HG02623 (cell line): ENCODE data around the gene CLVS2.

Experiments
- ATAC-seq: cut with Tn5 transposase; IDR thresholded peaks from one replicate; pipeline ENCODE4 v1.9.1; 2021; ENCODE audit warnings: moderate library complexity; ENCODE audit not compliant: unreplicated experiment

Gene CLVS2

DNA sequence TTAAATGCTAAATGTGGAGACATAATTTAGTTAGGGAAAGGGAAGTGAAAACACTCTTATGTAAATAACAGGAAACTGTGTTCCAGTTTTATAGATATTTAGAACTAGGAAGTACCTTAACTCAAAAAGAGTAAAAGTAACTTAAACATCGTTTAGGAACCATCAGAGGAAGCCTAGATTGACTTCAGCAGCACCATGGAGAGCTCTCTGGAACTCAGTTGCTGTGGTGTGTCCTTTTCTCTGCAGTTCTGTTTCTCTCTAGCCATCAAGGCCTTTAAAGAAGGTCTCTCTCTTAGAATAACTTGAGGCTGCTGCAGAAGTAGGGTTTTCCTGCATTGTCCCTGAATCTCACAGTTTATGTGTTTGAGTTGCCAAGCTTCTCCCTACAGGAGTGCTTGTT lies 26.9 kb downstream of the CLVS2 start:
- no peak for ATAC-seq

- no peak for ATAC-seq
Observed at GRCh38 chr6:123024976-123025375, 28.9 kb downstream of the CLVS2 start.

DNA sequence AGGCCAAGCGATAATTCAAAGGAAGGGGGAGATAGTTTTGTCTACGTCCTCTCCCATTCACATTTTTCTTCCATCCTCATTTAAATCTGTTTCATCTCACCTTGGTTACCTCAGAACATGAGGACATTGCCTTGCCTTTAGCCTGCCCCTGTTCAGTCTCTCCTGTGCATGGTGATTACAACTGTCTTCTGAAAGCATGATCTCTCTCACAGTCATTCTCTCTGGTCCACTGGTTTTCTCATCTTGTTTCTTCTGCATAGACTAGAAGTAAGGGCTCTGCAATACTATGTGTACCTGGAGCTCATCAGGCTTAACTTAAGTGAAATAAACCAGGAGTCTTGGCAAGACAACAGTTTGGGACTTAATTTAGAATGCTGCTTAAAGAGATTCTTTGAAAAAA lies 31.4 kb downstream of the CLVS2 start:
- no peak for ATAC-seq

DNA sequence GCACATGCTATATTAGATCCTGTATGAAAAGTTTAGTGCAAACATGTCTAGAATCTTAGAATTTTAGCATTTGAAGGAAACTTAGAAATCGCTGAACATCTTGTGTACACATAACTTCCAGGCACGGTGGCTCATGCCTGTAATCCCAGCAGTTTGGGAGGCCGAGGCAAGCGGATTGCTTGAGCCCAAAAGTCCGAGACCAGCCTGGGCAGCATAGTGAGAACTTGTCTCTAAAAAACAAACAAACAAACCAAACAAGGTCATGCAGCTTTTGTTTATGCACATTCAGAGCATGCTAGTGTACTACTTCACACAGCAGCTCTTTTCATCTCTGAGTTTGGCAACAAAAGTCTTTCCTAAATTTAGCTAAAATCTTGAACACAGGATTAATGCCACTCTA lies 32.2 kb downstream of the CLVS2 start:
- no peak for ATAC-seq

- no peak for ATAC-seq
Observed at GRCh38 chr6:123030282-123030681, 34.2 kb downstream of the CLVS2 start.

DNA sequence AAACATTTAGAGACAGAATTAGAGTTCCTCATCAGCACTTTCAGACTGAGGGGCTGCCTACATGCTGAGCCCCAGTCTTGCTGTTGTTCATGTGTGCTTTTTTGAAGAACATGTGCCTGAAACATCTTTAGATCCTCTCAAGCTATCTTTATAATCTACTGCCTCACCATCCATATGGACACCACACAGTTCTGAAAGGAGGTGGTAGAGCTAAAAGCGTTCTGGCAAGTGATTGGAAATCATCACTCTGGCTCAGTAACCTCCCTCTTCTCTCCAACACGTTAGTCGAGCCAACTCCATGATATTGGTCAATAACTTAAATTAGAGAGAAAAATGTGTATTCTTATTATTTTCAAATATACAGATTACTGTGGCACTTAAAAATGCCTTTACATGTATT lies 40.6 kb downstream of the CLVS2 start:
- ATAC-seq, result no peak

GRCh38 chr6:123039431-123039830 lies 43.4 kb downstream of the CLVS2 start:
- no peak for ATAC-seq

DNA sequence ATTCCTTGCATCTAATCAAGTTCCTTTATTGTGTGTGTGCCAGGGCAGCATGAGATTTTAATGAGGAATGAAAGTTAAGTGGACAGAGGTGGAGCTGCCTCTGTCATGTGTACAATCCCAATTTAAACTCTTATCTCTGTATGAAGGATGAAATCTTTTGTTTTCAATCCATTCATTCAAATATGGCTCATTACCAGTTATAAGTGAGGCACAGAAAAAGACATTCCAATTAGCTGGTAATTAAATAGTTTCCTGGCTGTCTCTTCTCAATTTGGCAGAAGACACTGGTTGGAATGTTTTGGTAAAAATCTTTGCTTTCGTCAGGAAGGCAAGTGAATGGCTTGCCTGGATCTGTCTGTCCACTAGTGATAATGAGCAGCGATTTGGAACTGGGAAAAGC lies 46.4 kb downstream of the CLVS2 start:
- ATAC-seq, result no peak

DNA sequence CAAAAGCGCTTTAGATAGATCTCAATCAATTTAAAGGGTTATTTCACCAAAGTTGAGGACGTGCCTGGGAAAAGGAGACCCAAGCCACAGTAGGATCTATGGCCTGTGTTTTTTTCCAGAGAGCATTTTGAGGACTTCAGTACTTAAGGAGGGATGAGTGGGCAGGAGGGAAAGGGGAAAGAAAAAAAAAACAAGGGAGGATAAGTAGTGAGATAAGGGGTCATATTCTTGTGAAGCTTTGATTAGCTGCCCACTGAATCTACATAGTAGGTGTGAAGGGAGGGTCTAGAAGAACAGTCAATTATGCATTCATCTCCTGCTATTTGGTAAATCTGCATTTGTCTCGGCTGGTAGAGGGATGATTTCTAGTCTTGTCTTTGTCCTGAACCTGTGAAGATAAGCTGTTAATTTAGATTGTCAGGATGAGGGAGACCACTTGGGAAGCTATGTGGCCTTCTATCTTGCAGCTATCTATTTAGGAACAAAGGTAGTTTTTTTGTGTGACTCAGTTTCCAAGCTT lies 48.4 kb downstream of the CLVS2 start:
- no peak for ATAC-seq

DNA sequence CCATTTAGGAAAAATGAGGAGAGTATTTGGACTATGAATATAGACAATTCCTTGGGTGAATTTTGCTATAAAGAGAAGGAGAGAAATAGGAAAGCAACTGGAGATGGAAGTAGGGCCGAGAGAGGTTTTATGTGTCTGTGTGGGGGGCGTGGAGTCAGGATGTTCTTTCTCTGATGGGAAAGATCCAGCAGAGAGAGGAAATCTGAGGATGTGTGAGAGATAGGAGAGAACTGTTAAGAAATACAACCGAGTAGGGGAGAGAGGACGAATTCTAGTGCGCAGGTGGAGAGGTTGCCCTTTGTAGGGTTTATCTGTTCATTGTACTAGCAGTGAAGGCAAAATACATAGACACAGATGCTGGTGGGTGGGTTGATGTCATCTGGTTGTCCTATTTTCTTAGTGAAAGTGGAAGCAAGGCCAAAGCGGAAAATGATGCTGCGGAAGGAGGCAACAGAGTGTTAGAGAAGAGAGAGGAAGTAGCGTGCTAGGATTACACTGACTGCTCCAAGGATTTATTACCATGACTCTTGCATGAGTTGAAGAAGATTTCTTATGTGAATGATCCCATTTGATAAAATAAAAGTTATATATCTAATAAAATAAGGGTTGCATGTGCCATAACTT lies 57.7 kb downstream of the CLVS2 start:
- no peak for ATAC-seq

DNA sequence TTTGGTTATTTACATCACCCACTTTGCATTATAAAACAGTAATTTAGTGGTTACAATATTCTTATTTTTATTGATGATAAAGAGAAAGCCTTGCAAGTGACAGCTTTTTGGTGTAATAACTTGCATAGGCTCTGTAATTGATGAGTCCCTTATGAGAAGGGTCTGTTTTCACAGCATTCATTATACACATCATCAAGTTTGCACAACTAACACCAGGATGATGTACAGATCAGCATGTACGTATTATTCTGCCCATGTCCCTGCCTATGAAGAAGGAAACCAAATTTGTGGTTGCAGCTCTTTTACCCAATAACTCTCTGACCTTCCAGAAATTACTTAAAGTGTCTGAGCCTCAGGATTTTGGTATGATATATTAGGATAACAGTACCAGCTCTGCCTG lies 59.2 kb downstream of the CLVS2 start:
- ATAC-seq, result no peak

DNA sequence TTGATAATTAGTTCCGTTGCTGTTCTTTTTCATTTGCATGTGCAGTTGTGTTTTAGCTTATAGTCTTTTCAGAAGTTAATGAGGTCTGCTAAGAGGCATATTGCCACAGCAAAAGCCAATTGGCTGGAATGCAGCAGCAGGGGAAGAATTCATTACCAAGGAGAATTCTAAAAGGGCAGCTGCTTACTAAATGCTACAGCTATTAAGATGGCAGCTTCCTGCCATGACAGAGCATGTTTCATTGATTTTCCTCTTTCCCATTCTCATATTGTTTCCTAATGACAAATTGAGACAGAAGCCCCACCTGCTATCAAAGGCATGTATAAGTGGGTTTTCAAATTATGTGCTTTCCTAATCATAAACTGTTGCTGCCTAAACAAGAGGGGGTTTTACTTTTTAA lies 66.6 kb downstream of the CLVS2 start:
- no peak for ATAC-seq

DNA sequence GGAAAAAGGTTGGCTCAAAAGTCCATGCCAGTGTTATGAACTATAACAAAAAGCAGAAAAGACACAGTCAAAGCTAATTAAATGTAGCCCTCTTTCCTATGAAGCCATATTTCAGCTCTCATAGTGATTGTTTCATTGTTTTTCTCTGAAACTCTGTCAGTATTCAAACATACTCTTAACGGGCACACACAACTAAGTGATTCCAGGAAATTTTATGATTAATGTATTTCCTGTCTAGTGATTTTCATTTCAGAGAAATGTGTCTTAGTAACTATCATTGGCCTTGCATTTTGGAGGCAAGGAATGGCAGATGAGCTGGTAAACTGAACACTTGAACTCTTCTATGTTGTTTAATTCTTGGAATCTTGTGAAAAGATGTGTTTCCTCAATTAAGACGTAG lies 68.0 kb downstream of the CLVS2 start:
- no peak for ATAC-seq

DNA sequence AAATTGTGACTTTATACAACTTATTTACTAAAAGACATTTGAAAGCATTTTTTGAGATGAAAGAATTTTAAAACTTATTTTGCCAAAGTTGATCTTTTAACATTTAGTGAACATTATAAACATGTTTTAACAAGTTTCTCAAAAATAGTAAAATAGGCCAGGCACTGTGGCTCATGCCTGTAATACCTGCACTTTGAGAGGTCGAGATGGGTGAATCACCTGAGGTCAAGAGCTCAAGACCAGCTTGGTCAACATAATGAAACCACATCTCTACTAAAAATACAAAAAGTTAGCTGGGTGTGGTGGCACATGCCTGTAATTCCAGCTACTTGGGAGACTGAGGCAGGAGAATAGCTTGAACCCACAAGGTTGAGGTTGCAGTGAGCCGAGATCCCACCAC lies 78.6 kb downstream of the CLVS2 start:
- ATAC-seq, result no peak

- no peak for ATAC-seq
Observed at GRCh38 chr6:123085403-123085802, 89.4 kb downstream of the CLVS2 start.

DNA sequence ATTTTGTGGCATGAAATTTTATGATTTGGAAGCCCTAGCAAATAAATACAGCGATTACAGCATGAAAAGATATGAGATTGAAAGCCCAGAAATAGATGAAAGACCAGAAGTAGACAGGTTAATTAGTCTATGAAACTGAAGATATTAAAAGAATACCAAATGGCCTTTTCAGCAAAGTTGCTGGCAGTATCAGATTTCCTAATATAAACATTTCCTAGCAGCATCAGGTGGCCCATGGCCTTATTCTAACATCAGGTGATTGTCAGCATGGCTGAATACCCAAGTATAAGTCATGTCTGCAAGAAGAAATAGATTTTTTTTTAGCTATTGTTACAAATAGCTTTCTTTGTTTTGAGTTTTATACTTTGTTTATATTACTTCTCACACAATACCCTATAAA lies 93.2 kb downstream of the CLVS2 start:
- no peak for ATAC-seq

GRCh38 chr6:123091091-123091895 lies 95.3 kb downstream of the CLVS2 start:
- no peak for ATAC-seq

- ATAC-seq, result no peak
Observed at GRCh38 chr6:123091896-123092271, 95.8 kb downstream of the CLVS2 start.

- no peak for ATAC-seq
Observed at GRCh38 chr6:123094795-123095194, 98.8 kb downstream of the CLVS2 start.

- ATAC-seq, result no peak
Observed at GRCh38 chr6:123105561-123105960, 109.5 kb downstream of the CLVS2 start.

GRCh38 chr6:123116370-123116769 lies 120.3 kb downstream of the CLVS2 start:
- ATAC-seq, result no peak

- no peak for ATAC-seq
Observed at GRCh38 chr6:123117145-123117908, 121.3 kb downstream of the CLVS2 start.
